Calu3 (cell line): ENCODE data around the gene PKIG. TPM values are rescaled to one million over a fixed set of nuclear protein-coding genes. Genes with fewer than 3 reads are reported as not detected.

ENCODE experiments used
- BruUV-seq: library from RNA; stranded (reverse); fragments of 400-500 nt; replicated peaks from 2 replicates; lab custom pipeline; 2021; lab: Mats Ljungman, UMichigan
- CTCF ChIA-PET: fragments of 300-600 bp; sonication (Branson Sonifier 250); formaldehyde crosslinking; loops from one replicate; lab custom pipeline; 2022; ENCODE audit warnings: antibody characterized with exemption; lab: Charles Lee
- DNase-seq: peaks from one replicate; pipeline ENCODE4 v3.0.0; 2022
- H3K27ac Mint-ChIP-seq: one replicate; pipeline ENCODE4 v1.8.0; 2022; ENCODE audit warnings: mixed read lengths; ENCODE audit not compliant: unreplicated experiment
- H3K27me3 Mint-ChIP-seq: one replicate; pipeline ENCODE4 v1.8.0; 2022; ENCODE audit warnings: mixed read lengths; ENCODE audit not compliant: unreplicated experiment
- H3K36me3 Mint-ChIP-seq: one replicate; pipeline ENCODE4 v1.8.0; 2022; ENCODE audit warnings: mild to moderate bottlenecking, moderate library complexity, mixed read lengths; ENCODE audit not compliant: insufficient read depth, unreplicated experiment
- H3K4me1 Mint-ChIP-seq: one replicate; pipeline ENCODE4 v1.8.0; 2022; ENCODE audit warnings: mild to moderate bottlenecking, low read depth, mixed read lengths; ENCODE audit not compliant: unreplicated experiment
- H3K4me3 Mint-ChIP-seq: one replicate; pipeline ENCODE4 v1.8.0; 2022; ENCODE audit warnings: mild to moderate bottlenecking, low read depth, moderate library complexity, mixed read lengths; ENCODE audit not compliant: unreplicated experiment
- H3K9me3 Mint-ChIP-seq: one replicate; pipeline ENCODE4 v1.8.0; 2022; ENCODE audit warnings: low read depth, mixed read lengths; ENCODE audit not compliant: unreplicated experiment
- intact Hi-C: fragments of 100-400 bp; cut with micrococcal nuclease; formaldehyde crosslinking; loops from one replicate; pipeline ENCODE4 v1.10.0; 2022; ENCODE audit not compliant: unreplicated experiment
- total RNA-seq: library from RNA; stranded (reverse); gene quantifications from 2 replicates; pipeline ENCODE4 v1.2.3, GENCODE V29; 2022
- TF ChIP-seq, protein P1 (sequence below): fragments of 200-600 bp; IDR thresholded peaks from one replicate; pipeline ENCODE4 v1.8.0; 2022; ENCODE audit warnings: antibody characterized with exemption; ENCODE audit not compliant: unreplicated experiment

Gene PKIG
- total RNA-seq, 1 experiment from 2014 or later: 6.6 TPM

- TF ChIP-seq, protein P1, sequence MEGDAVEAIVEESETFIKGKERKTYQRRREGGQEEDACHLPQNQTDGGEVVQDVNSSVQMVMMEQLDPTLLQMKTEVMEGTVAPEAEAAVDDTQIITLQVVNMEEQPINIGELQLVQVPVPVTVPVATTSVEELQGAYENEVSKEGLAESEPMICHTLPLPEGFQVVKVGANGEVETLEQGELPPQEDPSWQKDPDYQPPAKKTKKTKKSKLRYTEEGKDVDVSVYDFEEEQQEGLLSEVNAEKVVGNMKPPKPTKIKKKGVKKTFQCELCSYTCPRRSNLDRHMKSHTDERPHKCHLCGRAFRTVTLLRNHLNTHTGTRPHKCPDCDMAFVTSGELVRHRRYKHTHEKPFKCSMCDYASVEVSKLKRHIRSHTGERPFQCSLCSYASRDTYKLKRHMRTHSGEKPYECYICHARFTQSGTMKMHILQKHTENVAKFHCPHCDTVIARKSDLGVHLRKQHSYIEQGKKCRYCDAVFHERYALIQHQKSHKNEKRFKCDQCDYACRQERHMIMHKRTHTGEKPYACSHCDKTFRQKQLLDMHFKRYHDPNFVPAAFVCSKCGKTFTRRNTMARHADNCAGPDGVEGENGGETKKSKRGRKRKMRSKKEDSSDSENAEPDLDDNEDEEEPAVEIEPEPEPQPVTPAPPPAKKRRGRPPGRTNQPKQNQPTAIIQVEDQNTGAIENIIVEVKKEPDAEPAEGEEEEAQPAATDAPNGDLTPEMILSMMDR: no peak
- BruUV-seq: no TSS peak
- intact Hi-C loops: loop anchor here (5.0 kb wide), 1 partner anchor 92 kb away; the partner anchor contains the start of gene SERINC3
- Mint-ChIP-seq H3K4me3 (no peak overlapping the region), H3K27me3 (no peaks in the 10 kb centered on the region), H3K36me3 (no peaks in the 10 kb centered on the region), H3K4me1 (peaks cover 21% of the 10 kb centered on the region), H3K9me3 (no peaks in the 10 kb centered on the region), H3K27ac (no peak overlapping the region)
- no peak for DNase-seq
- CTCF ChIA-PET: interaction anchor here (0.5 kb wide), 1 partner anchor 1151 kb away, joined by 4 read pairs; no protein-coding TSS in a partner anchor
Measured at GRCh38 chr20:44614525-44614924, 32.1 kb downstream of the PKIG start.

DNA sequence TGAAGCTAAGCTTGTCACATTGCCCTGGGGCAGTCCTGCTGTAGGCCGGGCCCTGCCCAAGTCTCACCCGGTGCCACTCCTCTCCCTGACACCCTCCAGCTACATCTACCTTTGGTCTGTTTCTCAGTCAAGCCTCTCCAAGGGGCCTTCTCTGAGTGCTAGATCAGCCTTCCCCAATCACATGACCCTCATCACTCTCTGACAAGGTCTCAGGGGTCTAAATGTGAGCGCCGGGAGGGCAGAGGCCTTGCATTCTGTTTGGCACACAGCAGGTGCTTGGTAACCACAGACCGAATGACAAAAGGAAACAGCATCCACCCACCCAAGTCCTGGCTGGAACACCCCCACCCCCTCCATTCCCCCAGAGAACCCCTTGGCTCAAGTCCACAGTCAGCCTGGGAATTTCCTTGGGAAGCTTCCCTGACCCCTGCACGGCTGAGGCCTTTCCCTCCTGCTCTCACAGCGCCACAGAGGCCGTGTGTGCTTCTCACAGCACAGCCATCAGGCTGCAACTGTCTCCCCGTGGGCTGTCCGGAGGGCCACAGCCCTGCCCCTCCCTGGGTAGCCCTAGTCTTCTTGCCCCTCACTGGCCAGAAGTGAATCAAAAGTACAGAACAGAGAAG, 32.9 kb downstream of the PKIG start:
- BruUV-seq: no TSS peak

DNA sequence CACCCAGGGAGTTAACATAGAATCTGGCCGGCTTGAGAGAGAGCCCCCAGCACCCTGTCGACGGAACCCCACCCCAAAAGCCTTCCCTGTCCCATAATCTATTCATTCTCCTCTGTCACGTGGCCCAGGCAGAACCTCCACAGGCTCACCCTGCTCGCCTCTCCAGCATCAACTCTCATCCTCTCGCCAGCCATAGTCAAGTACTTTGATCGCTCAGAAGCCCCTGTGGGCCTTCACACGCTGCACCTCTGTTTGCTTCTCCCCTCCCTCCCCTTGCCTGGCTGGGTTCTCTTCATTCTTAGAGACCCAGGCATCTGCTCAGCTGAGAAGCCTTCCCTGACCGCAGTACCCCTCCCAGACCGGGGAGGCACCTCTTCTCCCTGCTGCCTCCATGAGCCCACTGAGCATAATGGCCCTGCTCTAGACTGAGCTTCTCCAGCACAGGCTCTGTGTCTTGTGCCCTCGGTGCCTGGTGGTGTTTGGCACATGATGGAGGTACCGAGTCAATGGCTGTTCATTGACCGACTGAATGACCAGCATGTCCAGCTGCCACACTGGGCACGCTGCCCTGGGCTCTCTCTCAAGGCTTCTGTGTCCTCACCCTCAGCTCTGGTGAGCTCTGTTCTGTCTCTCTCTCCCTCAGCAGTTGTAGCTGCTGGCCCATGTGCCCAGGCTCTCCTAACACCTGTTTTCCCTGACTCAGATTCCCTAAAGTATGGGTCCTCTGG, 33.7 kb downstream of the PKIG start:
- Mint-ChIP-seq H3K9me3 (no peaks in the 10 kb centered on the region), H3K27me3 (no peaks in the 10 kb centered on the region), H3K27ac (no peak overlapping the region), H3K36me3 (no peaks in the 10 kb centered on the region), H3K4me3 (no peak overlapping the region), H3K4me1 (peaks cover 9% of the 10 kb centered on the region)
- TF ChIP-seq, protein P1: no peak
- no TSS peak for BruUV-seq
- CTCF ChIA-PET: interaction anchor here (0.6 kb wide), 1 partner anchor 14 kb away, joined by 3 read pairs; no protein-coding TSS in a partner anchor
- intact Hi-C loops: no loop called here
- no peak for DNase-seq

More for the DNA sequence above, 32.9 kb downstream of the PKIG start:
- intact Hi-C loops: no loop called here
- CTCF ChIA-PET: no interaction called here
- H3K4me1 Mint-ChIP-seq: peaks cover 14% of the 10 kb centered on the region
- no peak overlapping the region for H3K4me3 Mint-ChIP-seq
- no peaks in the 10 kb centered on the region for H3K27me3 Mint-ChIP-seq
- H3K27ac Mint-ChIP-seq: no peak overlapping the region
- no peaks in the 10 kb centered on the region for H3K9me3 Mint-ChIP-seq
- H3K36me3 Mint-ChIP-seq: no peaks in the 10 kb centered on the region
- TF ChIP-seq, protein P1: no peak
- DNase-seq: no peak

DNA sequence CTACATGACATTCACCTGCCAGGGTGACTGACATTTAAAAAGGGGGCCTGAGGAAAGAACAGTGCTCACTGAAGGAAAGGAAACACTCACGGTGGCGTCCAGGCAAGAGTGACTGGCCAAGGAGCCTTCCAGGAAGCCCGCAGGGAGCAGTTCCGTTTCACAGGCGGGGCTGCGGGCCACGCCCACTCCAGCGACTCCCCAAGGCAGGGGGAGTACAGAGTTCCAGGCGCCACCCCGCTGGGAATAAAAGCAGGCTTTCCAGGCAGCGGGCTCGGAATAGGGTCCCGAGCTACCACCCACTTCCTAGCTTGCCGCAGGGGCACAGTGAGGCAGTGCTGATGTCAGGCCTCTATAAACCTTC, 34.2 kb downstream of the PKIG start:
- Mint-ChIP-seq H3K36me3 (no peaks in the 10 kb centered on the region), H3K27me3 (no peaks in the 10 kb centered on the region), H3K9me3 (no peaks in the 10 kb centered on the region), H3K27ac (no peak overlapping the region), H3K4me3 (no peak overlapping the region), H3K4me1 (peaks cover 9% of the 10 kb centered on the region)
- no TSS peak for BruUV-seq
- TF ChIP-seq, protein P1: no peak
- intact Hi-C loops: no loop called here
- no peak for DNase-seq
- CTCF ChIA-PET: interaction anchor here (0.6 kb wide), 1 partner anchor 14 kb away, joined by 3 read pairs; no protein-coding TSS in a partner anchor
